Stimulated activated memory B cell treated with anti-CD40 and anti-IgM and Interleukin-4, amounts not matched to agents 10 μg/mL and 1 μg/mL and 100 μg/mL, for 72 hours (primary cell): ENCODE data around the gene TMEM17.
A peak's percentile ranks its signal among the peaks of the same experiment; 100 is the strongest.
"Not testable (repeated sequence)": the region's sequence is repeated elsewhere in the genome, so short reads cannot be mapped to it uniquely, and the experiment has no call there.

Source experiments
- ATAC-seq: fragments of 150-1000 bp; cut with Tn5 transposase; 2 replicates; pipeline ENCODE4 v1.10.0; 2021
- H3K27ac Mint-ChIP-seq: one replicate; pipeline ENCODE4 v1.8.0; 2022; ENCODE audit warnings: mild to moderate bottlenecking, mixed read lengths
- H3K27me3 Mint-ChIP-seq: one replicate; pipeline ENCODE4 v1.8.0; 2022; ENCODE audit warnings: mixed read lengths
- H3K36me3 Mint-ChIP-seq: one replicate; pipeline ENCODE4 v1.8.0; 2022; ENCODE audit warnings: mixed read lengths
- H3K4me1 Mint-ChIP-seq: one replicate; pipeline ENCODE4 v1.8.0; 2022; ENCODE audit warnings: mixed read lengths
- H3K4me3 Mint-ChIP-seq: one replicate; pipeline ENCODE4 v1.8.0; 2022; ENCODE audit warnings: mild to moderate bottlenecking, moderate library complexity, mixed read lengths
- H3K9me3 Mint-ChIP-seq: one replicate; pipeline ENCODE4 v1.8.0; 2022; ENCODE audit warnings: mixed read lengths

Gene TMEM17

GRCh38 chr2:62526531-62527381 is 20.8 kb upstream of the TMEM17 start:
- Mint-ChIP-seq H3K36me3 (no peaks in the 10 kb centered on the region), H3K4me3 (no peak overlapping the region), H3K27ac (no peak overlapping the region), H3K4me1 (no peaks in the 10 kb centered on the region), H3K27me3 (peaks cover 31% of the 10 kb centered on the region), H3K9me3 (peaks cover 3% of the 10 kb centered on the region)
- ATAC-seq = no peak

GRCh38 chr2:62525549-62526269 is 19.7 kb upstream of the TMEM17 start:
- H3K4me3 Mint-ChIP-seq = no peak overlapping the region
- H3K27ac Mint-ChIP-seq = no peak overlapping the region
- peaks cover 3% of the 10 kb centered on the region for H3K9me3 Mint-ChIP-seq
- no peak for ATAC-seq
- H3K27me3 Mint-ChIP-seq = peaks cover 30% of the 10 kb centered on the region
- no peaks in the 10 kb centered on the region for H3K4me1 Mint-ChIP-seq
- no peaks in the 10 kb centered on the region for H3K36me3 Mint-ChIP-seq

GRCh38 chr2:62524293-62524941 is 18.4 kb upstream of the TMEM17 start:
- H3K27me3 Mint-ChIP-seq = peaks cover 21% of the 10 kb centered on the region
- no peaks in the 10 kb centered on the region for H3K36me3 Mint-ChIP-seq
- ATAC-seq = no peak
- H3K4me3 Mint-ChIP-seq = no peak overlapping the region
- H3K4me1 Mint-ChIP-seq = no peaks in the 10 kb centered on the region
- peaks cover 5% of the 10 kb centered on the region for H3K9me3 Mint-ChIP-seq
- H3K27ac Mint-ChIP-seq = no peak overlapping the region

- H3K27ac Mint-ChIP-seq, H3K36me3 Mint-ChIP-seq, H3K4me1 Mint-ChIP-seq, ATAC-seq, H3K4me3 Mint-ChIP-seq, H3K9me3 Mint-ChIP-seq: not testable (repeated sequence)
- peaks cover 21% of the 10 kb centered on the region for H3K27me3 Mint-ChIP-seq
These were observed 15.1 kb upstream of the TMEM17 start for GRCh38 chr2:62521061-62521460.

- Mint-ChIP-seq H3K9me3 (no peaks in the 10 kb centered on the region), H3K4me1 (no peaks in the 10 kb centered on the region), H3K36me3 (no peaks in the 10 kb centered on the region), H3K27me3 (peaks cover 16% of the 10 kb centered on the region), H3K4me3 (no peak overlapping the region), H3K27ac (no peak overlapping the region)
- ATAC-seq = no peak
These were observed 6.4 kb upstream of the TMEM17 start for GRCh38 chr2:62512384-62512783.

- no peaks in the 10 kb centered on the region for H3K36me3 Mint-ChIP-seq
- ATAC-seq = no peak
- H3K27ac Mint-ChIP-seq = no peak overlapping the region
- H3K9me3 Mint-ChIP-seq = no peaks in the 10 kb centered on the region
- H3K4me1 Mint-ChIP-seq = peaks cover 2% of the 10 kb centered on the region
- H3K4me3 Mint-ChIP-seq = no peak overlapping the region
- peaks cover 18% of the 10 kb centered on the region for H3K27me3 Mint-ChIP-seq
These were observed 5.6 kb upstream of the TMEM17 start for GRCh38 chr2:62511636-62512035.

GRCh38 chr2:62506421-62506750 is 391 bp upstream of the TMEM17 start:
- peak; percentile 39 for ATAC-seq
- peaks cover 8% of the 10 kb centered on the region for H3K4me1 Mint-ChIP-seq

GRCh38 chr2:62505109-62505749 is 766 bp downstream of the TMEM17 start:
- H3K4me1 Mint-ChIP-seq = peaks cover 8% of the 10 kb centered on the region
- H3K9me3 Mint-ChIP-seq = no peaks in the 10 kb centered on the region
- H3K4me3 Mint-ChIP-seq = peak overlapping the region; percentile 83
- no peaks in the 10 kb centered on the region for H3K36me3 Mint-ChIP-seq
- H3K27me3 Mint-ChIP-seq = peaks cover 7% of the 10 kb centered on the region
- peak overlapping the region; percentile 57 for H3K27ac Mint-ChIP-seq
- ATAC-seq = no peak

More at GRCh38 chr2:62506421-62506750, 391 bp upstream of the TMEM17 start:
- peak overlapping the region; percentile 83 for H3K4me3 Mint-ChIP-seq
- no peaks in the 10 kb centered on the region for H3K36me3 Mint-ChIP-seq
- H3K27ac Mint-ChIP-seq = peak overlapping the region; percentile 57
- peaks cover 7% of the 10 kb centered on the region for H3K27me3 Mint-ChIP-seq
- H3K9me3 Mint-ChIP-seq = no peaks in the 10 kb centered on the region

- peak overlapping the region; percentile 57 for H3K27ac Mint-ChIP-seq
- H3K4me3 Mint-ChIP-seq = no peak overlapping the region
- peaks cover 7% of the 10 kb centered on the region for H3K27me3 Mint-ChIP-seq
- no peak for ATAC-seq
- H3K9me3 Mint-ChIP-seq = no peaks in the 10 kb centered on the region
- peaks cover 8% of the 10 kb centered on the region for H3K4me1 Mint-ChIP-seq
- no peaks in the 10 kb centered on the region for H3K36me3 Mint-ChIP-seq
These were observed 1.3 kb downstream of the TMEM17 start for GRCh38 chr2:62504657-62505056.

- H3K27ac Mint-ChIP-seq = no peak overlapping the region
- H3K27me3 Mint-ChIP-seq = peaks cover 7% of the 10 kb centered on the region
- no peaks in the 10 kb centered on the region for H3K36me3 Mint-ChIP-seq
- no peak overlapping the region for H3K4me3 Mint-ChIP-seq
- no peak for ATAC-seq
- peaks cover 8% of the 10 kb centered on the region for H3K4me1 Mint-ChIP-seq
- H3K9me3 Mint-ChIP-seq = no peaks in the 10 kb centered on the region
These were observed 4.0 kb downstream of the TMEM17 start for GRCh38 chr2:62501794-62502500.

- H3K27ac Mint-ChIP-seq = no peak overlapping the region
- peaks cover under 1% of the 10 kb centered on the region for H3K4me1 Mint-ChIP-seq
- ATAC-seq = no peak
- H3K9me3 Mint-ChIP-seq = no peaks in the 10 kb centered on the region
- no peak overlapping the region for H3K4me3 Mint-ChIP-seq
- H3K27me3 Mint-ChIP-seq = no peaks in the 10 kb centered on the region
- no peaks in the 10 kb centered on the region for H3K36me3 Mint-ChIP-seq
These were observed 4.9 kb downstream of the TMEM17 start for GRCh38 chr2:62501069-62501468.

GRCh38 chr2:62499430-62500060 is 6.5 kb downstream of the TMEM17 start:
- no peak overlapping the region for H3K4me3 Mint-ChIP-seq

GRCh38 chr2:62498739-62499138 is 7.3 kb downstream of the TMEM17 start:
- Mint-ChIP-seq H3K4me1 (no peaks in the 10 kb centered on the region), H3K36me3 (no peaks in the 10 kb centered on the region), H3K4me3 (no peak overlapping the region), H3K27me3 (no peaks in the 10 kb centered on the region), H3K27ac (no peak overlapping the region), H3K9me3 (no peaks in the 10 kb centered on the region)
- no peak for ATAC-seq

More at GRCh38 chr2:62499430-62500060, 6.5 kb downstream of the TMEM17 start:
- Mint-ChIP-seq H3K9me3 (no peaks in the 10 kb centered on the region), H3K27ac (no peak overlapping the region), H3K27me3 (no peaks in the 10 kb centered on the region), H3K4me1 (no peaks in the 10 kb centered on the region), H3K36me3 (no peaks in the 10 kb centered on the region)
- ATAC-seq = no peak

GRCh38 chr2:62495761-62496160 is 10.2 kb downstream of the TMEM17 start:
- Mint-ChIP-seq H3K4me3 (no peak overlapping the region), H3K4me1 (no peaks in the 10 kb centered on the region), H3K9me3 (no peaks in the 10 kb centered on the region), H3K27me3 (no peaks in the 10 kb centered on the region), H3K36me3 (no peaks in the 10 kb centered on the region), H3K27ac (no peak overlapping the region)
- ATAC-seq = no peak
